Thoracic aorta (tissue), 2 donors: ENCODE results near the gene DCST1. TPM values are rescaled to one million over a fixed set of nuclear protein-coding genes. Genes with fewer than 3 reads are reported as not detected.

Source experiments
- ATAC-seq: fragments of 150-250 bp; one replicate; pipeline ENCODE4 v1.8.0; 2017; ENCODE audit warnings: low read depth; ENCODE audit not compliant: insufficient number of reproducible peaks, low FRiP score
- DNase-seq: peaks from one replicate; pipeline ENCODE4 v3.0.0-alpha.2; 2020; ENCODE audit warnings: low spot score
- H3K27ac ChIP-seq, 2 donors: fragments of 200-600 bp; sonication (generic); 1 replicate in 1 of 2; 2 replicates in 1 of 2; pipeline ENCODE4 v1.5.1; 2016; ENCODE audit warnings: mild to moderate bottlenecking in 2 of 2, moderate library complexity in 2 of 2
- H3K27me3 ChIP-seq: fragments of 200-600 bp; sonication (generic); replicated peaks from 2 replicates; pipeline ENCODE4 v1.6.0; 2016; ENCODE audit warnings: mild to moderate bottlenecking; ENCODE audit not compliant: insufficient read depth
- H3K36me3 ChIP-seq: fragments of 200-600 bp; sonication (generic); one replicate; pipeline ENCODE4 v1.5.1; 2016
- H3K4me1 ChIP-seq, 2 donors: fragments of 200-600 bp; sonication (generic); 1 replicate in 1 of 2; 2 replicates in 1 of 2; pipeline versions ENCODE4 v1.5.1 to v1.6.0; 2016; ENCODE audit warnings: low read depth in 2 of 2, mild to moderate bottlenecking in 1 of 2; ENCODE audit not compliant: control insufficient read depth in 1 of 2
- H3K4me3 ChIP-seq: fragments of 200-600 bp; sonication (generic); 2 replicates; pipeline ENCODE4 v1.5.1; 2016; ENCODE audit warnings: mild to moderate bottlenecking
- H3K9me3 ChIP-seq: fragments of 200-600 bp; sonication (generic); 2 replicates; pipeline ENCODE4 v1.5.1; 2016
- CTCF ChIP-seq: fragments of 200-600 bp; sonication (generic); IDR thresholded peaks from one replicate; pipeline ENCODE4 v1.5.1; 2019; ENCODE audit warnings: antibody characterized with exemption
- total RNA-seq, 2 donors: library from RNA; depleted of rRNA; stranded (reverse); fragments of >200 nt; gene quantifications; one replicate each; pipeline versions ENCODE4 v1.1.0 to v1.2.3, GENCODE V29; 2016

DCST1 gene
- total RNA-seq, 2 donors from 2014 or later: not detected

- Histone ChIP-seq H3K36me3 (peaks cover 11% of the 10 kb centered on the region), H3K9me3 (no peaks in the 10 kb centered on the region), H3K4me1 (peaks cover 18 to 35% of the 10 kb centered on the region in 2 donors), H3K27me3 (no peaks in the 10 kb centered on the region), H3K27ac (no peak overlapping the region), H3K4me3 (no peak overlapping the region)
- no peak for ATAC-seq
- peak; percentile 71 for DNase-seq
- peak; percentile 99 for TF ChIP-seq CTCF
Observed at GRCh38 chr1:155061381-155062150, 27.9 kb downstream of the DCST1 start.

- Histone ChIP-seq H3K4me3 (peak overlapping the region; percentile 96), H3K4me1 (peaks cover 18 to 35% of the 10 kb centered on the region in 2 donors), H3K27ac (no peak overlapping the region), H3K9me3 (no peaks in the 10 kb centered on the region), H3K36me3 (peaks cover 11% of the 10 kb centered on the region), H3K27me3 (no peaks in the 10 kb centered on the region)
- no peak for ATAC-seq
- DNase-seq: no peak
- TF ChIP-seq CTCF: no peak
Observed at GRCh38 chr1:155062151-155062686, 28.6 kb downstream of the DCST1 start.

- Histone ChIP-seq H3K27ac (no peak overlapping the region), H3K9me3 (no peaks in the 10 kb centered on the region), H3K4me1 (peaks cover 18 to 35% of the 10 kb centered on the region in 2 donors), H3K36me3 (peaks cover 11% of the 10 kb centered on the region), H3K4me3 (peak overlapping the region; percentile 96), H3K27me3 (no peaks in the 10 kb centered on the region)
- DNase-seq: no peak
- peak; percentile 68 for TF ChIP-seq CTCF
- no peak for ATAC-seq
Observed at GRCh38 chr1:155062702-155063411, 29.2 kb downstream of the DCST1 start.

- Histone ChIP-seq H3K36me3 (peaks cover 5% of the 10 kb centered on the region), H3K27ac (peak within 1 kb of the TSS in 1 of 2 donors; percentile 17), H3K4me3 (peak within 1 kb of the TSS; percentile 96), H3K27me3 (no peaks in the 10 kb centered on the region), H3K4me1 (peaks cover 18 to 35% of the 10 kb centered on the region in 2 donors), H3K9me3 (no peaks in the 10 kb centered on the region)
- DNase-seq: no peak
- peak; percentile 60 for ATAC-seq
- no peak for TF ChIP-seq CTCF
Observed at GRCh38 chr1:155063550-155064110, 30.0 kb downstream of the DCST1 start, which contains the start of gene EFNA4. Gene EFNA4, plus strand, starts transcription at chr1:155063740. Its CDS starts 84 bp downstream, at chr1:155063824.
